Keratinocyte (primary cell): ENCODE measurements around the gene PLPP3.

Source experiments
- EZH2 ChIP-seq: IDR thresholded peaks from one replicate; pipeline ENCODE4 v1.6.1; 2012; ENCODE audit warnings: inconsistent platforms, mild to moderate bottlenecking, low read length, moderate library complexity
- TF ChIP-seq, protein P1 (sequence below), 3 experiments: IDR thresholded peaks in 1 of 3; conservative IDR thresholded peaks in 1 of 3; optimal IDR thresholded peaks in 1 of 3; 2 replicates in 2 of 3; 3 replicates in 1 of 3; pipeline versions ENCODE3 to v1.5.1; 2011; ENCODE audit warnings: low read length in 3 of 3, mild to moderate bottlenecking in 3 of 3, moderate library complexity in 2 of 3, control low read depth in 1 of 3, inconsistent platforms in 1 of 3; ENCODE audit not compliant: insufficient read depth in 2 of 3; ENCODE audit errors: extremely low read depth in 1 of 3

GRCh38 chr1:56461158-56462127 lies 117.9 kb downstream of the PLPP3 start:
- TF ChIP-seq, protein P1, sequence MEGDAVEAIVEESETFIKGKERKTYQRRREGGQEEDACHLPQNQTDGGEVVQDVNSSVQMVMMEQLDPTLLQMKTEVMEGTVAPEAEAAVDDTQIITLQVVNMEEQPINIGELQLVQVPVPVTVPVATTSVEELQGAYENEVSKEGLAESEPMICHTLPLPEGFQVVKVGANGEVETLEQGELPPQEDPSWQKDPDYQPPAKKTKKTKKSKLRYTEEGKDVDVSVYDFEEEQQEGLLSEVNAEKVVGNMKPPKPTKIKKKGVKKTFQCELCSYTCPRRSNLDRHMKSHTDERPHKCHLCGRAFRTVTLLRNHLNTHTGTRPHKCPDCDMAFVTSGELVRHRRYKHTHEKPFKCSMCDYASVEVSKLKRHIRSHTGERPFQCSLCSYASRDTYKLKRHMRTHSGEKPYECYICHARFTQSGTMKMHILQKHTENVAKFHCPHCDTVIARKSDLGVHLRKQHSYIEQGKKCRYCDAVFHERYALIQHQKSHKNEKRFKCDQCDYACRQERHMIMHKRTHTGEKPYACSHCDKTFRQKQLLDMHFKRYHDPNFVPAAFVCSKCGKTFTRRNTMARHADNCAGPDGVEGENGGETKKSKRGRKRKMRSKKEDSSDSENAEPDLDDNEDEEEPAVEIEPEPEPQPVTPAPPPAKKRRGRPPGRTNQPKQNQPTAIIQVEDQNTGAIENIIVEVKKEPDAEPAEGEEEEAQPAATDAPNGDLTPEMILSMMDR (optimal IDR thresholded peaks at IDR 0.05 in 1 of 3, IDR thresholded peaks at IDR 0.05 in 1 of 3, conservative IDR thresholded peaks at IDR 0.05 in 1 of 3; ENCODE audit: extremely low read depth in 1 of 3, insufficient read depth in 2 of 3, low read length in 3 of 3): no peak
- no peak for TF ChIP-seq EZH2
